Stromal cell of bone marrow (primary cell): ENCODE data around the gene PLA2G4A.

ENCODE experiments used
- DNase-seq: peaks from one replicate; pipeline ENCODE4 v3.0.0-alpha.2; 2012; ENCODE audit warnings: low read depth

Gene PLA2G4A

DNA sequence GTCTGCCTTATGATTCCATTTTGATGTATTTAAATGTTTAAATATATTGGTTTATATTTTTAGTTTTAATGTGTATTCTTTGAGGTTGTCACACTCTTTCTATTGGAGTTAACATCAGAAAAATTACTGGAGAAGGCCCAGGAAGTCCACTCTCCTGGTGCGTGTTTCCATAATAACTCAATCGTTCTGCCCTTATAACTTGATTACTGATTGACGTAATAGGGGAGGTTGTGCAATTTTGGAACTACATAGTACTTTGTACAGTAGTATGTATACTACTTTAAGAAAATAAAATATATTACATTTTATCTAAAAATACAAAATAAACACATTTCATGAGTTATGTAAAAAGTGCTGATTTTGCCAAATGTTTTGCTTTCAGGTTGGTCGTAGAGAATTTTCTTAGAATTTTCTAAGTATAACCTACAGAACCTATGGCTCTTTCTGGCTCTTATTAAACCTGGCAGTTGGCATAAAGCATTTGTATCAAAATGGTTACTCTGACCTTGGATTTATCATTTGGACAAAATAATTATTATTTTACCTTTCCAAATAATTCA lies 5.7 kb downstream of the PLA2G4A start:
- no peak for DNase-seq

GRCh38 chr1:186835448-186835847 lies 6.7 kb downstream of the PLA2G4A start:
- DNase-seq = no peak

DNA sequence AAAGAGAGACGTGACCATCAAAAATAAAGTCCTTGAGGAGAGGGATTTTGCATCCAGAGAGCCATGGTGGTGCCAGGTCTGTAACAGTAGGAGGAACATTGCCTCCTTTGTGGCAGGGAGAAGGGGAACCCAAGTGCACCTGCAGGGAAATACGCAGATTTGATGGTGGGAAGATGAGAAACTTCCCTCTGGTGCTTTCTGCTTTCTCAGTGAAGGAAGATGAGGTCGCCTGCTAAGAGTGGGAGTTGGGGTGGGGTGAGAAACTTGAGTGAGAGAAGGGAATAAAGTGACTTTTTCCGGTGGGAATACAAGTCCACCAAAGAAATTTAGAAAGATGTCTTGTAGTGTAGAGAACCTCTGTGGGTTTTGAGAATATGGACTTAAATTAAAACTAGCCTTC lies 9.1 kb downstream of the PLA2G4A start:
- no peak for DNase-seq

DNA sequence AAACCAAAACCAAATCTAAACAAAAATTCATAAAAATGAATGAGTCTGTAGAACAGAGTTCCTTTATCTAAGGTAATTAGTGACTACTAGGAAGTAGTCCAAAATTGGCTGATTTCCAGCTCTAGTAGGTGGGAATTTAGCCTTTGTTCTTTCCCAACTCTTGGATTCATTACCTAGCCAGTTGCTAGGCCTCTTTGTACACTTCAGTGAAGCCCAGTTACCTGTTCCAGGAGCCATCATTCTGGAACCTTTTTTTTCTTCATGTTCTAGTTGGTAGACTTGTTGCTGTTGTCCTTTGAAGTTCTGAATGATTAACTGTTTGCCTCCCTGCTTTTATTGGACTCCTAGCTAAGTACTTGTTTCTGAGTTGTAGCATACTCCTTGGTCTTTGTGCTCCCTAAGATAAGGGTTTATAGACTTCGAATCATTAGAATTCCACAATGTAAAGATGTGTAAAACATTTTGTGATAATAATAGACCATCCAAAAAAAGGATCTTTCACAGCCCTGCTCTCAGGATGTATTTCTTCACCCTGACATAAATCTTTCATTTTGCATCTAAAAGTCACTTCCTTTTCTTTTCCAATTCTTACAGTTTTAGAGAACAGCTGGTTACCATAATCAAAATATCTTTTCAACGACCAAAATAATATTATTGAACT lies 9.8 kb downstream of the PLA2G4A start:
- DNase-seq = no peak

GRCh38 chr1:186839041-186839400 lies 10.3 kb downstream of the PLA2G4A start:
- peak; percentile 57 for DNase-seq

- DNase-seq = no peak
These were observed 12.8 kb downstream of the PLA2G4A start for GRCh38 chr1:186841599-186841998.

GRCh38 chr1:186842547-186842946 lies 13.8 kb downstream of the PLA2G4A start:
- DNase-seq = no peak

GRCh38 chr1:186843226-186843625 lies 14.5 kb downstream of the PLA2G4A start:
- no peak for DNase-seq

GRCh38 chr1:186843931-186844330 lies 15.2 kb downstream of the PLA2G4A start:
- no peak for DNase-seq

DNA sequence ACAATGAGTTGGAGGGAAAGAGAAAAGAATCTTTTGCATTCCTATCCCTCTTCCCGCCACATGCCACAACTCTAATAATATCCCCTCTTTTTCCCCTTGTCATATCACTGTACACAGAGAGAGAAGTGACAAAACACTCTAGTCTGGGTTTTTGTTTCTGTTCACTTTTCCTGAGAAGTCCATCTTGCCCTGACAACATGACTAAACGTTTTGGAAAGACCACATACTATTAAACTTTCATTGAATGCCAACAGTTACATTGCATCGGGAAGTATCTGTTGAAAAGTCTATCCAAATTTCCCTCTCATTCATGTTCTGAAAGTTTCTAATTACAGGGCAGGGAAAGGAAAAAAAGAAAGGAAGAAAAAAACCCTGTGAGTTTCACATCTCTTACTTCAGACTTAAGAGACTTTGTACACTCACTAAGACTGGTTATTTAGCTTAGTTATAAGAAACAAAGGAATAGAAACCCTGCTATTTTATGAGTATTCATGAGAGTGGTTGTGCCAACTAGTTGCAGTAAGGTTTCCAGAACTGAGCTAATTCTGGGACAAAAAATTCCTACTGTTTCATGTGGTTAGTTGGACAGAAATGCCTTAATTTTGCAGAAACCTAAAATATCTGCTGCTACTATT lies 16.9 kb downstream of the PLA2G4A start:
- DNase-seq = peak; percentile 47

DNA sequence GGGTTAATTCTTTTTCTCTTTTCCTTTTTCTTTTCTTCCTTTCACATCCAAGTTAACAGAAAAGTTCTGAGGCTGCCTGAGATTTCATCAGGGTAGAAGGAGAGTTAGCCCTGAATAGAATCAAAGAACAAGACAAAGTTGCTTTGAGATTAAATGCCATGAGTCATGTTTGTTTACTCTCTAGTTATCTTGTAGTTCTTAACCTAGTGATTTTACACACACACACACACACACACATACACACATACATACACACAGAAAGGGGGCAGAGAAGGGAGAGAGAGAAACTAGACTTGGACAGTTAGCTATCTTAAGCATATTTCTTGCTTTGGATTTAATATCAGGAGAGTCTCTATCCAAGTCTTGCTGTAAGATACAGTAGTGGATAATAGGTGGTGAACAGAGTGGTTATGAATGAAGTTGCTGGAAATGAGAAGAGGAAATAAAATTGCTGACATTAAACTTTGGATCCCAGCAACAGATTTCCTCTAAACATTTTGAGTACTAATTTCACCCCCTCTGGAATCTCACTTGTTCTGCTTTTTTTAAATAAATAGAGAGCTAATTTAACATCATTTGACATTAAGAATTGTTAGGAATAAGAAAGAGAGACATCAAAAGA lies 19.9 kb downstream of the PLA2G4A start:
- no peak for DNase-seq

DNA sequence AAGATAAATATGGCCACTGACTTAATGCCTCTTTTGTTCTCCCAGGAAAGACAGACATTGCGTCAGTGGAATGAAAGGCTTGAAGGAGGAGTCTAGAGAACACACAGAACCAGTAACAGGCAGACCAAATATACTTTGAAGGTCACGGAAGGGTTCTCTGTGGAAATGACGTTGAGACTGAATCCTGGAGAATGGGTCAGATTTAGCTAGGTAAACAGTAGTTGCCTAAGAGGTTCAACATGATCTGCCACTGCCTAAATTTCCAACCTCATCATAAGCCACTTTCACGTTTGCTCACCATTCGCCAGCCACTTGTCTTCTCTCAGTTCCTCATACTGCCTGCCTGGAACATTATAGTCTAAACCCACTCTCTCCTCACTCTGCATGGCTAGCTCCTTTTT lies 20.5 kb downstream of the PLA2G4A start:
- DNase-seq = no peak

DNA sequence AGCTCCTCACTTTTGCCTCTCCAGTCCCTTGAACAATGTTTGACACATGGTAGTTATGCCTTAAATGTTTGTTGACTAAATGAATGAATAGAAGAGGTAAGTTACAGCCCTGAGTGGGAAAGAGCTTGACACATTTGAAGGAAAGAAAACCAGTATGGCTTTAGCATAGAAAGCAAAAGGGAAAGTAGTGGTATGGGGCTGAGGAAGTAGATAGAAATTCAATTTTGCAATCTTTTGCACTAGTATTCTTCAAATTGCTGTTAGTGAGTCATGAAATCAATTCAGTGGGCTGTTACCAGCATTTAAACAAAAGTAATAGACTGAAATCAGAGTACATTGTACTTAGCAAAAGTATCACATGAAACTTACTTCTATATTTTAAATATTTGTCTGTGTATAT lies 21.1 kb downstream of the PLA2G4A start:
- no peak for DNase-seq

DNA sequence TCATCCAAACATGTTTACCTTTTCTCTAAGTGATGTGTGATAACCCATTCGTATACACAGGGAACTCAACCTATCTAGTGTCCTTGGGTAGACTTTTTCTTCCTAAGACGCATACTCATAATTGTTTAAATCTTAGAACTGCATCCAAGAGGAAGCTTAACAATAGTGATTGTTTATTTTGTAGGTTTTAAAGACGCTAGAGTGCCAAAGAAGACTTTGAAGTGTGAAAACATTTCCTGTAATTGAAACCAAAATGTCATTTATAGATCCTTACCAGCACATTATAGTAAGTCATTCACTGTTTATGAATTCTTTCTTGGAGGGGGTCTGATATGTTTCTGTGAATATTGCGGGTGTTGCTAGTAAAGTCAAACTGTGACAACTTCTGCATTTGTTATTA lies 25.4 kb downstream of the PLA2G4A start:
- no peak for DNase-seq

DNA sequence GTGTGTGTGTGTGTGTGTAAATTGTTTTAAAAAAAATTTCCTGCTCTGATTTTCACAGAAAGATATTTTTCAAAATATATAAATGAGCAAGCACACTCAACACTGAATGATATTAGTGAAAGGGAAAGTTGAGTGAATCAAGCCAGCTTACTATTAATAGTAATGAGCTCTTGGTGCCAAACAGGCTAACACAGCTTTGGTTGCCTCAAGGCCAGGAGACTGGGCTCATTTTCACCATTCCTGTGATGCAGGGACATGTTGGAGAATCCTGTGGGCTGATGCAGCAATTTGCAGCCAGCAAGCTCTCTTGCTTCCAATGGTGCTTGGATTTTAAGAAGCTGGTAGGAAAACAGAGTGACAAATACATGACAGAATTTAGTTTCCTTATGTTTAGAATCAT lies 30.2 kb downstream of the PLA2G4A start:
- no peak for DNase-seq

DNA sequence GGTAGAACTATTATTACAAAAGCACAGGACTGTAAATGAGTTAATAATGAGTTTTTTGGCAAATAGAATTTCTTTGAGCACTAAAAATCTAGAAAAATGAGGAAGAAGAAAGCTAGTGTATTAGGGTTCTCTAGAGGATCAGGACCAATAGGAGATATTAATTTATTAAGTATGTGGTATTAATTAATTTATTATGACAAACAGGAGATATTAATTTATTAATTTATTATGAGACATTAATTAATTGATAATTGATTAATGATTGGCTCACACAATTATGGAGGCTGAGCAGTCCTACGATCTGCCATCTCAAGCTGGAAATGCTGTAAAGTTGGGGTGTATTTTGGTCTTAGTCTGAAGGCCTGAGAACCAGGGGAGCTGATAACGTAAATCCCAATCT lies 31.2 kb downstream of the PLA2G4A start:
- DNase-seq = no peak

- DNase-seq = no peak
These were observed 35.5 kb downstream of the PLA2G4A start for GRCh38 chr1:186864296-186864695.

DNA sequence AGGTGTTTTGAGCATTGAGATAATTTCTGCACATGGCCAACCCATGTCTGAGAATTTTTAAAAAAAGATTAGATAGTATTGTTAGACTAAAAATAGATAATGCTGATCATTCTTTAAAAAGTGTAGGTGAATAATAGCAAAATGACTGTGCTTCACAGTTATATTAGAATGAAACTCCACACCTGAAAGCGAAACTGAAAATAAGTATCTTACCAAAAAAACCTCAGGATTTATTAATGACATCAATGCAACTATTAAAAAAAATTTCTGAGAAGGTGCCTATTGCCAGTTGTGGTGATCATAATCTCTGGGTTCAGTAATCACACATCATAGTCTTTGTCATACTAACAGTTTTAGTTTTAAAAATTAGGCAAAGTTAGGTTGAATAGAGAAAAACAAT lies 36.5 kb downstream of the PLA2G4A start:
- DNase-seq = no peak

GRCh38 chr1:186865857-186866256 lies 37.1 kb downstream of the PLA2G4A start:
- DNase-seq = peak; percentile 63

DNA sequence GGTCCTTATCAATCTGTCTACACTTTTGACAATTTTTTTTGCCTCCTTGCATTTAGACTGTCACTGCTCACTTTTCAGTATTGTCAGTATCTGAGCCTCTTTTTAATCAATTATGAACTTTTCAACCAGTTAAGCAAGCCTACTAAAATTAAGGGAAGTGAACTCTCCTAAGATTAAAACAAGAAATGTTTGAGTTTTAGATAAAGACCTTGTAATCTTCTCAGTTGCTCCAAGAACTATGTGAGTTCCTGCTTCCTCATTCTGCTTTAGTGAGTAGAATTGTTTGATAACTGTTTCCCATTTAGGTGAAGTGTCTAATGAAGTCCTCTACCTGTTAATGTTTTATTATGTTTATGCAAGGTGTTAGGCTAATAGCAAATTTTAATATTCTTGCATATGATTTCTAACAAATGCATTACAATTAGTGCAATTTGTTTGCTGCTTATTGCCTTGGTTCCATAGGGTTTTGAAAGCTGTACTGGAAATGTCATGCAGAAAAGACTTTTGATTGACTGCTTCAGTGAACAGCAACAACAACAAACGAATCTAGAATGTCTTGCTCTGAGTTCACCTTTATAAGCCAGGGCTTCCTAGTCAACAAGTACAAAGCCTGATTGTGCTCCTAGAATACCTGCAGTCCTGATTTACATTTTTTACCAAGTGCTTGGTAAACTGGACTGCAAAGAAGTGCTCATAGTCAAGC lies 40.9 kb downstream of the PLA2G4A start:
- DNase-seq = no peak

DNA sequence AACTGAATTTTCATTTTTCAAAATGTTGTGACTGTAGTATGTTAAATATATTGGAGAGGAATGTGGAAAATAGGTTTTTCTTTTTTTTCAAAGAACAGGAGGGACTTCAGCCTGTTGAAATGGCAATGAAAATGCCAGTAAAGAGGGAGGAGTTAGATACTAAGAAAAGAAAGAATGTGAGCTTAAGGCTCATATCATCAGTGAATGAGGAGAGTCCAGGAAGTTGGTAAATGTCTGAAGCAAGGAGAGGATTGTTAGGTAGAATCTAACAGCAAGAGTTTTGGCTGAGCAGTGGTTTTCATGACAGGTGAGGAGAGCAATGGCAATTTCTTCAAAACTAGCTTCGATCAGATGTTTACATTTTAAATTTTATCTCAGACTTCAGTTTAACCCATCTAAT lies 43.0 kb downstream of the PLA2G4A start:
- no peak for DNase-seq

GRCh38 chr1:186872291-186872690 lies 43.5 kb downstream of the PLA2G4A start:
- no peak for DNase-seq

DNA sequence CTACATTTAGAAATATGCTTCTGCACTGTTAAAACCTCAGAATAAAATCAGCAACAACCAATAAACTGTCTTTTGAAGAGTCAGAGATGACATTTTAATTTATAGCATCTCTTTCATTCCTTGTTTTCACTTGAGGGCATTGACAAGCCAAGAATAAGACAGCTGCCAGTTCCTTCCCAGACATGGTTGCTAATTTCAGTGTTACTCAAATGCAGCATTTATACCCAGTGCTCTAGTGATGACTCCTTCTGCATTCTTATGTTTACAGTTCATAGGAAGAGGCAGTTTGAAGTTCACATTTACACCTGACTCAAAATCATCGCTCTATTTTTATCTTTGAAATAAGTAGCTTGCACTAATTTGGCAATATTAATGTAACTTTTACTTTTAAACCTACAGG lies 44.9 kb downstream of the PLA2G4A start:
- no peak for DNase-seq
